HCT116 (cell line): Measurements from ENCODE around the gene ANKRD10. TPM values are rescaled to one million over a fixed set of nuclear protein-coding genes. Genes with fewer than 3 reads are reported as not detected.

Experiments used
- ATAC-seq: fragments of 200-7000 bp; cut with Tn5 transposase; 2 replicates; pipeline ENCODE4 v1.9.1; 2020; ENCODE audit warnings: mild to moderate bottlenecking, moderate library complexity
- BruUV-seq: library from RNA; stranded (reverse); fragments of 400-500 nt; replicated peaks from 2 replicates; lab custom pipeline; 2021; lab: Mats Ljungman, UMichigan
- CTCF ChIA-PET: fragments of 300-600 bp; sonication (Branson Sonifier 250); formaldehyde crosslinking; loops from one replicate; lab custom pipeline; 2021; ENCODE audit warnings: antibody characterized with exemption; lab: Charles Lee
- POLR2A ChIA-PET: fragments of 300-600, 350-600 bp; sonication (Branson Sonifier 250); formaldehyde crosslinking; loops from one replicate; lab custom pipeline; 2021; ENCODE audit warnings: antibody characterized with exemption; lab: Charles Lee
- RAD21 ChIA-PET, 2 experiments: fragments of 300-600 bp; sonication (Branson Sonifier 250); formaldehyde crosslinking; loops; one replicate each; lab custom pipeline; 2023; ENCODE audit warnings: low total read pairs in 2 of 2; ENCODE audit not compliant: uncharacterized antibody in 2 of 2, unreplicated experiment in 2 of 2, low non-redundant PET in 1 of 2; lab: Charles Lee
- DNase-seq: peaks from one replicate; pipeline ENCODE4 v3.0.0-alpha.2; 2010; ENCODE audit warnings: low read depth, low spot score
- H2AFZ ChIP-seq: fragments of 200-600 bp; shearing (Covaris generic), sonication (generic); 2 replicates; pipeline ENCODE4 v1.6.1; 2017; ENCODE audit warnings: low read depth, mixed run types, mixed read lengths, antibody characterized with exemption, low read length; ENCODE audit not compliant: poor library complexity, severe bottlenecking
- H3K27ac ChIP-seq: 2 replicates; pipeline ENCODE4 v1.5.1; 2012; ENCODE audit warnings: low read depth, low read length
- H3K27me3 ChIP-seq: fragments of 200-600 bp; sonication (generic); 2 replicates; pipeline ENCODE4 v1.6.1; 2016; ENCODE audit warnings: mixed run types, low read length, mixed read lengths; ENCODE audit not compliant: insufficient read depth
- H3K36me3 ChIP-seq, 2 experiments: fragments of 200-500 bp in 1 of 2; fragments of 200-600 bp in 1 of 2; sonication (Bioruptor generic) in 1 of 2; sonication (generic) in 1 of 2; 2 replicates each; pipeline versions ENCODE4 v1.5.1 to v1.6.1; 2014 to 2016; ENCODE audit warnings: low read length in 2 of 2, inconsistent platforms in 1 of 2, mixed read lengths in 1 of 2, mixed run types in 1 of 2; ENCODE audit not compliant: insufficient read depth in 2 of 2, control insufficient read depth in 1 of 2
- H3K4me1 ChIP-seq, 2 experiments: fragments of 200-600 bp in 1 of 2; sonication (generic) in 1 of 2; 2 replicates each; pipeline versions ENCODE4 v1.5.1 to v1.6.1; 2012 to 2017; ENCODE audit warnings: low read length in 2 of 2, inconsistent platforms in 1 of 2, mild to moderate bottlenecking in 1 of 2, mixed read lengths in 1 of 2, mixed run types in 1 of 2, moderate library complexity in 1 of 2; ENCODE audit not compliant: insufficient read depth in 2 of 2, control insufficient read depth in 1 of 2
- H3K4me2 ChIP-seq: fragments of 200-600 bp; sonication (generic); 2 replicates; pipeline ENCODE4 v1.6.1; 2017; ENCODE audit warnings: mixed run types, low read length, mixed read lengths
- H3K4me3 ChIP-seq, 2 experiments: fragments of 200-600 bp in 1 of 2; sonication (generic) in 1 of 2; replicated peaks in 1 of 2; 2 replicates each; pipeline ENCODE4 v1.5.1; 2011 to 2016; ENCODE audit warnings: low read length in 2 of 2, control low read depth in 1 of 2, low read depth in 1 of 2, mild to moderate bottlenecking in 1 of 2, mixed read lengths in 1 of 2, mixed run types in 1 of 2
- H3K79me2 ChIP-seq: fragments of 200-600 bp; sonication (generic); 2 replicates; pipeline ENCODE4 v1.6.1; 2017; ENCODE audit warnings: mild to moderate bottlenecking, mixed run types, low read length, moderate library complexity, mixed read lengths; ENCODE audit not compliant: insufficient read depth
- H3K9ac ChIP-seq: fragments of 200-600 bp; sonication (generic); 2 replicates; pipeline ENCODE4 v1.6.1; 2016; ENCODE audit warnings: low read length, mixed read lengths
- H3K9me2 ChIP-seq: fragments of 200-600 bp; sonication (generic), shearing (Covaris generic); 2 replicates; pipeline ENCODE4 v1.6.1; 2017; ENCODE audit warnings: mixed run types, mild to moderate bottlenecking, moderate library complexity; ENCODE audit not compliant: insufficient read depth
- H3K9me3 ChIP-seq, 2 experiments: fragments of 200-500 bp in 1 of 2; fragments of 200-600 bp in 1 of 2; sonication (Bioruptor generic) in 1 of 2; sonication (generic) in 1 of 2; 2 replicates each; pipeline ENCODE4 v1.6.1; 2014 to 2017; ENCODE audit warnings: low read length in 2 of 2, mixed read lengths in 2 of 2, inconsistent platforms in 1 of 2, low read depth in 1 of 2, mild to moderate bottlenecking in 1 of 2, mixed run types in 1 of 2, moderate library complexity in 1 of 2; ENCODE audit not compliant: control insufficient read depth in 1 of 2, insufficient read depth in 1 of 2
- H4K20me1 ChIP-seq: fragments of 200-600 bp; sonication (generic), shearing (Covaris generic); 2 replicates; pipeline ENCODE4 v1.6.1; 2017; ENCODE audit warnings: mixed run types, mild to moderate bottlenecking, moderate library complexity; ENCODE audit not compliant: insufficient read depth
- ATF3 ChIP-seq: IDR thresholded peaks from 2 replicates; pipeline ENCODE4 v1.6.1; 2012
- EGR1 ChIP-seq: IDR thresholded peaks from 2 replicates; pipeline ENCODE4 v1.6.1; 2012; ENCODE audit warnings: low read depth
- ELF1 ChIP-seq: IDR thresholded peaks from 2 replicates; pipeline ENCODE4 v1.6.1; 2012; ENCODE audit warnings: low read depth, borderline replicate concordance
- EZH2phosphoT487 ChIP-seq: fragments of 200-600 bp; IDR thresholded peaks from 2 replicates; pipeline ENCODE4 v1.6.1; 2018; ENCODE audit warnings: antibody characterized with exemption, borderline replicate concordance
- FOSL1 ChIP-seq: IDR thresholded peaks from 2 replicates; pipeline ENCODE4 v1.6.1; 2012; ENCODE audit warnings: low read depth
- MAX ChIP-seq: IDR thresholded peaks from 2 replicates; pipeline ENCODE4 v1.6.1; 2012
- POLR2A ChIP-seq: IDR thresholded peaks from 2 replicates; pipeline ENCODE4 v1.7.0; 2011; ENCODE audit warnings: borderline replicate concordance; ENCODE audit not compliant: insufficient read depth, insufficient read length; ENCODE audit errors: extremely low read depth
- POLR2AphosphoS5 ChIP-seq: IDR thresholded peaks from 2 replicates; pipeline ENCODE4 v1.6.1; 2011; ENCODE audit warnings: mild to moderate bottlenecking, low read depth, low read length, moderate library complexity
- RAD21 ChIP-seq: IDR thresholded peaks from 2 replicates; pipeline ENCODE4 v1.6.1; 2012; ENCODE audit warnings: low read depth, mild to moderate bottlenecking
- REST ChIP-seq: IDR thresholded peaks from 2 replicates; pipeline ENCODE4 v1.6.1; 2012; ENCODE audit warnings: low read depth
- SIN3A ChIP-seq: IDR thresholded peaks from 2 replicates; pipeline ENCODE4 v1.6.1; 2012; ENCODE audit warnings: low read depth
- SRF ChIP-seq: IDR thresholded peaks from 2 replicates; pipeline ENCODE4 v1.6.1; 2012; ENCODE audit warnings: low read depth
- ZFX ChIP-seq: fragments of 450-650 bp; IDR thresholded peaks from 2 replicates; pipeline ENCODE4 v1.6.1; 2017
- ZNF274 ChIP-seq: fragments of 200-500 bp; sonication (Bioruptor generic); IDR thresholded peaks from 2 replicates; pipeline ENCODE4 v1.6.1; 2014; ENCODE audit warnings: mild to moderate bottlenecking, low read depth, low read length, inconsistent platforms
- intact Hi-C: fragments of 100-400 bp; cut with micrococcal nuclease; formaldehyde crosslinking; loops from 2 replicates; pipeline ENCODE4 v1.10.0; 2022
- total RNA-seq: library from RNA; stranded (reverse); gene quantifications from one replicate; pipeline ENCODE4 v1.2.1, GENCODE V29; 2021; ENCODE audit not compliant: unreplicated experiment

ANKRD10 gene
- total RNA-seq, 1 experiment from 2014 or later, result 173 TPM

DNA sequence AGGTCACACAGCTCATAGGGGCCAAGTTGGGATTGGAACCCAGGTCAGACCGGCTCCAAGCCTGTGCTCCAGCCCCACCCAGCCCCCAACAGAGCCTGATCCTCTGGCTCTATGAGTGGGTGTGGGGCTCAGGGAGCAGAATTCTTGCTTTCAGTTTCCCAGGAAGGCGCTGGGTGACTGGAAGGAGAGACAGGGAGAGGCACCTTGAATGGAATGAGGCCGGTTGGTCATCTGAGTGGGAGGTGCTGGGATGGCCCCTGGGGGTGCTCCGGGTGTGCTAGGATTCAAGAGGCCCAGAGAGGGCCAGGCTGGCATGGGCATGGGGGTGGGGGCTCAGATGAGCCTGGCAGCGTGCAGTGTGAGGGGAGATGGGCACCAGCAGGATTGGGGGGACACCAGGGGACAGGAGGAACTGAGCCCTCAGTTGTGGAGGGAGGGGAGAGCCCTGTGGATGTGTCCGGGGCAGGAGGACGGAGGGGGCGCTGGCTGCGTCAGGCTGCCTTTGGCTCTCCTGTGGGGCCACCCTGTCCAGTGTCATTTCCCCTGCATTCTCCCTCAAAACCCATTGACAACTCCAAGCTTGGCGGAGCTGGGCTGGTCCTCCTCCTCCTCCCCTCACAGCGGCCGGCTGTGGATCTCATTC is 31.2 kb upstream of the ANKRD10 start:
- H4K20me1 ChIP-seq, result no peaks in the 10 kb centered on the region
- H2AFZ ChIP-seq, result no peak overlapping the region
- 0 out of 4 replicates have a peak, but pooled peaks cover 0 to 4% of the 10 kb centered on the region in 2 experiments for H3K36me3 ChIP-seq
- no TSS peak for BruUV-seq
- RAD21 ChIA-PET, result no interaction called here
- no peak overlapping the region for H3K27ac ChIP-seq
- intact Hi-C loops, result loop anchor here (2.0 to 10.0 kb wide), 2 partner anchors 277 to 519 kb away; no protein-coding TSS in a partner anchor
- no peak for ATAC-seq
- H3K9me3 ChIP-seq, result no peaks in the 10 kb centered on the region
- no peak for TF ChIP-seq POLR2AphosphoS5
- no peak for TF ChIP-seq FOSL1
- TF ChIP-seq POLR2A, result no peak
- no peak for TF ChIP-seq ATF3
- TF ChIP-seq SIN3A, result no peak
- no peak for TF ChIP-seq SRF
- peak overlapping the region; percentile 26 for H3K9ac ChIP-seq
- H3K9me2 ChIP-seq, result no peaks in the 10 kb centered on the region
- no peaks in the 10 kb centered on the region for H3K27me3 ChIP-seq
- H3K4me3 ChIP-seq, result no peak overlapping the region
- CTCF ChIA-PET, result no interaction called here
- peaks cover 10 to 75% of the 10 kb centered on the region in 2 experiments for H3K4me1 ChIP-seq
- POLR2A ChIA-PET, result no interaction called here
- H3K4me2 ChIP-seq, result peak overlapping the region; percentile 49
- no peaks in the 10 kb centered on the region for H3K79me2 ChIP-seq
- no peak for DNase-seq

DNA sequence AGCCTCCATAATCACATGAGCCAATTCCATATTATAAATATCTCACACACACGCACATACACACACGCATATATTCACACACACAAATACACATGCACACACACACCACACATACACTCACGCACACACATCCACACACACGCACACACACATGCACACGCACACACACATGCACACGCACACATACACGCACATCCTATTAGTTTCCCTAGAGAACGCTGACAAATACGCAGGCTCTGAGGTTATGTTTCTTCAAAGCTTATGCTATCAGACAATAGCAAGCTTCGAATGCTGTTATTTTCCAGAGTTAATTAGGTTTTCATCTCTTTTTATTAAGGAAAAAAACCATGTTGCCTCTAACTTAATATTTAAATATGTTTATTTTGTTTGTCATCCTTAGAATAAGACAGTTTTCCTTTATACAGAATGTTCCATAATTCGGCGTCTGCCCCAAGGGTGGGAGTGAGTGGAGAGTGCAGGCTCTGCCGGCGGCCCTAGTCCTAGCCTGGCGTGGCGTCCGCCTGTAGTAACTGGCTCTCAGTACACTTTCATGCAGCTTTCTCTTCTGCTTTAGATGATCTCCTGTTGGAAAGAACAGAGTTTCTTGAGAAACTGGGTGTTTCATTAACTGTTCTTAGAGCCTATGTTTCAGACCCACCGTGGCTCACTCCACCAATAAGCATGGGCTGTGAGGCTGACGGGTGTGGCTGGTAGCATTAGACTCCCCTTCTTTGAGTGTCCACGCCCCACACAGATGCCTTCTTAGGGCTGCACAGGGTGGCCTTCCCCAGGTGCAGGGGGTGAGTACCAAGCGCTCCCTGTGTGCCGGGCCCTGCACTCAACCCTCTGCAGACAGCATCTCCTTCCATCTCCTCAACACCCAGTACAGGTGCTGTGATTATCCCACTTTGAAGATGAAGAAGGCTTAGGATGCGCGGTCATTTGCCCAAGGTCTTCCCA is 30.4 kb upstream of the ANKRD10 start:
- intact Hi-C loops, result loop anchor here (1.0 to 10.0 kb wide), 4 partner anchors 105 to 520 kb away; no protein-coding TSS in a partner anchor
- no peak for DNase-seq
- no TSS peak for BruUV-seq
- RAD21 ChIA-PET, result interaction anchor here (0.7 to 1.9 kb wide), 3 partner anchors 9 to 104 kb away, joined by 3 to 4 read pairs (median 3); no protein-coding TSS in a partner anchor
- H3K4me3 ChIP-seq, result no peak overlapping the region
- H3K79me2 ChIP-seq, result no peaks in the 10 kb centered on the region
- H2AFZ ChIP-seq, result no peak overlapping the region
- 0 out of 4 replicates have a peak, but pooled peaks cover 0 to 4% of the 10 kb centered on the region in 2 experiments for H3K36me3 ChIP-seq
- 0 out of 2 replicates have a peak overlapping the region, but pooled peaks have one; percentile 38 for H3K27ac ChIP-seq
- peak overlapping the region; percentile 56 for H3K4me2 ChIP-seq
- H3K9ac ChIP-seq, result peak overlapping the region; percentile 26
- CTCF ChIA-PET, result interaction anchor here (1.0 to 1.7 kb wide), 4 partner anchors 15 to 122 kb away, joined by 3 to 6 read pairs (median 4); no protein-coding TSS in a partner anchor
- no peak for ATAC-seq
- H3K4me1 ChIP-seq, result peaks cover 10 to 67% of the 10 kb centered on the region in 2 experiments
- POLR2A ChIA-PET, result interaction anchor here (0.9 kb wide), 1 partner anchor 36 kb away, joined by 3 read pairs; no protein-coding TSS in a partner anchor
- no peaks in the 10 kb centered on the region for H3K27me3 ChIP-seq
- H3K9me2 ChIP-seq, result no peaks in the 10 kb centered on the region
- no peaks in the 10 kb centered on the region for H3K9me3 ChIP-seq
- no peaks in the 10 kb centered on the region for H4K20me1 ChIP-seq
- TF ChIP-seq ELF1 (no peak), RAD21 (no peak), ZNF274 (no peak), ZFX (no peak), REST (no peak), FOSL1 (no peak), EZH2phosphoT487 (no peak), SIN3A (no peak), POLR2AphosphoS5 (no peak), SRF (no peak), MAX (no peak), EGR1 (no peak)
